Activated naive CD4-positive, alpha-beta T cell treated with anti-CD3 and anti-CD28 coated beads, Interleukin-2, amount 10 ng/mL, durations not matched to agents 7 days and 5 days (primary cell): ENCODE data around the gene HMGCS2.
"Not testable (repeated sequence)": the region's sequence is repeated elsewhere in the genome, so short reads cannot be mapped to it uniquely, and the experiment has no call there.

Experiments used
- CTCF ChIA-PET: fragments of 350-600 bp; sonication (Branson Sonifier 250); formaldehyde crosslinking; loops from one replicate; lab custom pipeline; 2021; ENCODE audit warnings: antibody characterized with exemption; lab: Charles Lee
- DNase-seq: peaks from one replicate; pipeline ENCODE4 v3.0.0-alpha.2; 2020
- H3K27ac Mint-ChIP-seq: one replicate; pipeline ENCODE4 v1.8.0; 2021; ENCODE audit warnings: mild to moderate bottlenecking, moderate library complexity, mixed read lengths
- H3K27me3 Mint-ChIP-seq: one replicate; pipeline ENCODE4 v1.8.0; 2021; ENCODE audit warnings: mild to moderate bottlenecking, mixed read lengths
- H3K36me3 Mint-ChIP-seq: one replicate; pipeline ENCODE4 v1.8.0; 2021; ENCODE audit warnings: mixed read lengths
- H3K4me1 Mint-ChIP-seq: one replicate; pipeline ENCODE4 v1.8.0; 2021; ENCODE audit warnings: mixed read lengths
- H3K4me3 Mint-ChIP-seq: one replicate; pipeline ENCODE4 v1.8.0; 2021; ENCODE audit warnings: mild to moderate bottlenecking, moderate library complexity, mixed read lengths
- H3K9me3 Mint-ChIP-seq: one replicate; pipeline ENCODE4 v1.8.0; 2021; ENCODE audit warnings: mixed read lengths

Gene HMGCS2

DNA sequence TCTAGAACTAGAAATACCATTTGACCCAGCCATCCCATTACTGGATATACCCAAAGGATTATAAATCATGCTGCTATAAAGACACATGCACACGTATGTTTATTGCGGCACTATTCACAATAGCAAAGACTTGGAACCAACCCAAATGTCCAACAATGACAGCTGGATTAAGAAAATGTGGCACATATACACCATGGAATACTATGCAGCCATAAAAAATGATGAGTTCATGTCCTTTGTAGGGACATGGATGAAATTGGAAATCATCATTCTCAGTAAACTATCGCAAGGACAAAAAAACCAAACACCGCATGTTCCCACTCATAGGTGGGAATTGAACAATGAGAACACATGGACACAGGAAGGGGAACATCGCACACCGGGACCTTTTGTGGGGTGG, 62.1 kb downstream of the HMGCS2 start:
- H3K4me3 Mint-ChIP-seq, CTCF ChIA-PET, H3K36me3 Mint-ChIP-seq, H3K4me1 Mint-ChIP-seq, H3K27ac Mint-ChIP-seq, DNase-seq: not testable (repeated sequence)
- Mint-ChIP-seq H3K27me3 (peaks cover 42% of the 10 kb centered on the region), H3K9me3 (peaks cover 11% of the 10 kb centered on the region)

DNA sequence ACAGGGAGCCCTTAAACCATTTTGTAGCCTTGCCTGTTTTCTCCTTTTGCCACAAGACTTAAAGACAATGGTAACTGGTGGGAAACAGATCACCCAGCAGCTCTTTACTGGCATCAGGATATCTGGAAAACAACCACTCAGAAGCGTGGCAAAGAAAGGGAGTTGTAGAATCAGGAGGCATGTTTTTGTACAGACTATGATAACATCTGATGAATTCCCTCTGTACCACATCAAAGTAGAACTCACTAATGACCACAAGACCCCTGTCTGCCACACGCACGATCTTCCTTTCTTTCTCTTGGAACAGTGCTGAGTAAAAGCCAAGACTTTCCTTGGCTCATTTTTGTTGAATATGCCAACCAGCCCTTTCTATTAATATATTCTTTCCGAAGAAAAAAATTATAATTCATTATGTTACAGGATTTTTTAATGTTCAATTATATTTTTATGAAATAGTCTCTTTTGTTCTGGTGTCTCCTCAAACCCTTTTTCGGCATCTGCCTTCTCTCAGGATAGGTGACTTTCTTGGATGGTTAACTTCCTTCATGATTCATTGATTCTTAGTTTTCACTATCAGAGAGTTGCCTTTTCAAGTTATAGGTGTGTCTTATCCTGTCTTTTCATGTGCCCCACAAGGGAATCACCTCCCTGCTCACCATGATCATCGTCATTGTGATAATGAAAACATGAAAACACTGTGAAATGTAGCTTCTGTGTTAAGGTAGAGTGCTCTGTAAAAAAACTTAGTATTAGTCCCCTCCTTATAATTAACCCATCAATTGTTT, 64.8 kb downstream of the HMGCS2 start:
- no peak overlapping the region for H3K27ac Mint-ChIP-seq
- CTCF ChIA-PET, result interaction anchor here (1.3 kb wide), 1 partner anchor 8 kb away, joined by 3 read pairs; the partner anchor contains the start of gene PHGDH
- peaks cover 1% of the 10 kb centered on the region for H3K36me3 Mint-ChIP-seq
- DNase-seq, result no peak
- H3K9me3 Mint-ChIP-seq, result peaks cover 20% of the 10 kb centered on the region
- peaks cover 36% of the 10 kb centered on the region for H3K27me3 Mint-ChIP-seq
- no peaks in the 10 kb centered on the region for H3K4me1 Mint-ChIP-seq
- no peak overlapping the region for H3K4me3 Mint-ChIP-seq

DNA sequence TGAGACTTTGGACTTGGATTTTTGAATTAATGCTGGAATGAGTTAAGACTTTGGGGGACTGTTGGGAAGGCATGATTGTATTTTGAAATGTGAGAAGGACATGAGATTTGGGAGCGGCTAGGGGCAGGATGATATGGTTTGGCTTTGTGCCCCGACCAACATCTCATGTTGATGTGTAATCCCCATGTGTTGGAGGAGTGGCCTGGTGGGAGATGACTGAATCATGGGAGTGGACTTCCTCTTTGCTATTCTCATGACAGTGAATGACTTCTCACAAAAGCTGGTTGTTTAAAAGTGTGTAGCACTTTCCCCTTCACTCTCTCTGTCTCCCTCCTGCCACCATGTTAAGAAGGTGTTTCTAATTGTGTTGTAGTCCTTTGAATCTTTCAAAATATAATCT, 66.3 kb downstream of the HMGCS2 start:
- Mint-ChIP-seq H3K4me1 (no peaks in the 10 kb centered on the region), H3K27ac (no peak overlapping the region), H3K9me3 (peaks cover 20% of the 10 kb centered on the region), H3K27me3 (peaks cover 25% of the 10 kb centered on the region), H3K36me3 (peaks cover 1% of the 10 kb centered on the region), H3K4me3 (no peak overlapping the region)
- no peak for DNase-seq
- CTCF ChIA-PET, result no interaction called here

DNA sequence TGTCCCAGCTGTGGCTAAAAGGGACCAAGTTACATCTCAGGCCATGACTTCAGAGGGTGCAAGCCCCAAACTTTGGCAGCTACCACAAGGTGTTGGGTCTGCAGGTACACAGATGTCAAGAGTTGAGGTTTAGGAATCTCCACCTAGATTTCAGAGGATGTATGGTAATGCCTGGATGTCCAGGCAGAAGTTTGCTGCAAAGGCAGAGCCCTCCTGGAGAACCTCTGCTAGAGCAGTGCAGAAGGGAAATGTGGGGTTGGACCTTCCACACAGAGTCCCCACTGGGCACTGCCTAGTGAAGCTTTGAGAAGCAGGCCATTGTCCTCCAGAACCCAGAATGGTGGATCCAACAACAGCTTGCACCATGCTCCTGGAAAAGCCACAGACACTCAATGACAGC, 67.0 kb downstream of the HMGCS2 start:
- H3K36me3 Mint-ChIP-seq, result peaks cover 1% of the 10 kb centered on the region
- DNase-seq, result no peak
- peaks cover 32% of the 10 kb centered on the region for H3K27me3 Mint-ChIP-seq
- peaks cover 20% of the 10 kb centered on the region for H3K9me3 Mint-ChIP-seq
- CTCF ChIA-PET, result no interaction called here
- no peaks in the 10 kb centered on the region for H3K4me1 Mint-ChIP-seq
- H3K27ac Mint-ChIP-seq, result no peak overlapping the region
- H3K4me3 Mint-ChIP-seq, result no peak overlapping the region

DNA sequence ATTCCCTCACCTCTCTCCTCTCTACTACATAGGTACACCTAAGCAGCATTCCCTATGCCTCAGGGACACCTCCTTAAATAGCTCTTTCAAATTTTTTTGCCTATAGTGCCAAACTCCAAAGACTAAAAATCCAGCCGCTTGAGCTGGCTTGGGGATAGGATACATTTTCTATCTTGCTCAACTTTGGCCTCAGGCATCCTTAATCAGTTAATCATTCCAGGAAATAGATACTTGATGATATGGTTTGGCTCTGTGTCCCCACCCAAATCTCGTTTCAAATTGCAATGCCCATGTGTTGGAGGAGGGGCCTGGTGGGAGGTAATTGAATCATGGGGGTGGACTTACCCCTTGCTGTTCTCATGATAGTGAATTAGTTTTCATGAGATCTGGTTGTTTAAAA, 68.4 kb downstream of the HMGCS2 start:
- CTCF ChIA-PET, result no interaction called here
- Mint-ChIP-seq H3K4me1 (no peaks in the 10 kb centered on the region), H3K9me3 (peaks cover 20% of the 10 kb centered on the region), H3K27me3 (peaks cover 35% of the 10 kb centered on the region), H3K27ac (no peak overlapping the region), H3K36me3 (peaks cover 1% of the 10 kb centered on the region), H3K4me3 (no peak overlapping the region)
- DNase-seq, result no peak
